Common myeloid progenitor, CD34-positive (primary cell): Measurements from ENCODE around the gene ENTPD1. TPM values are rescaled to one million over a fixed set of nuclear protein-coding genes. Genes with fewer than 3 reads are reported as not detected.
"Not testable (repeated sequence)": the region's sequence is repeated elsewhere in the genome, so short reads cannot be mapped to it uniquely, and the experiment has no call there.

Experiments
- CTCF ChIA-PET: fragments of 350-600 bp; sonication (Branson Sonifier 250); formaldehyde crosslinking; loops from one replicate; lab custom pipeline; 2021; ENCODE audit warnings: antibody characterized with exemption; lab: Charles Lee
- POLR2A ChIA-PET: fragments of 350-600 bp; sonication (Branson Sonifier 250); formaldehyde crosslinking; loops from one replicate; lab custom pipeline; 2021; ENCODE audit warnings: antibody characterized with exemption; lab: Charles Lee
- DNase-seq, 3 donors: peaks; one replicate each; pipeline versions ENCODE4 v3.0.0 to v3.0.0-alpha.2; 2013
- H3K27ac ChIP-seq, 2 experiments: 1 replicate in 1 of 2; 2 replicates in 1 of 2; pipeline ENCODE4 v1.7.0; 2013; ENCODE audit warnings: inconsistent platforms in 2 of 2, low read length in 2 of 2, mild to moderate bottlenecking in 2 of 2, low read depth in 1 of 2, moderate library complexity in 1 of 2; ENCODE audit not compliant: severe bottlenecking in 2 of 2, insufficient read depth in 1 of 2, poor library complexity in 1 of 2
- H3K27me3 ChIP-seq, 5 experiments: replicated peaks in 2 of 5; 1 replicate in 3 of 5; 2 replicates in 2 of 5; pipeline versions ENCODE4 v1.6.1 to v1.7.0; 2013; ENCODE audit warnings: low read length in 4 of 5, mild to moderate bottlenecking in 2 of 5, moderate library complexity in 2 of 5, inconsistent platforms in 1 of 5; ENCODE audit not compliant: insufficient read depth in 5 of 5, control insufficient read depth in 4 of 5
- H3K36me3 ChIP-seq, 4 experiments: 1 replicate in 2 of 4; 2 replicates in 2 of 4; pipeline versions ENCODE4 v1.6.1 to v1.7.0; 2013; ENCODE audit warnings: low read length in 3 of 4, control low read depth in 1 of 4, mild to moderate bottlenecking in 1 of 4; ENCODE audit not compliant: control insufficient read depth in 4 of 4, insufficient read depth in 4 of 4
- H3K4me1 ChIP-seq, 4 experiments: 1 replicate in 3 of 4; 2 replicates in 1 of 4; pipeline versions ENCODE4 v1.6.1 to v1.7.1; 2013; ENCODE audit warnings: low read length in 3 of 4, mild to moderate bottlenecking in 3 of 4, control low read depth in 1 of 4, inconsistent platforms in 1 of 4, moderate library complexity in 1 of 4; ENCODE audit not compliant: control insufficient read depth in 4 of 4, insufficient read depth in 4 of 4; ENCODE audit errors: control extremely low read depth in 1 of 4
- H3K4me3 ChIP-seq, 7 experiments: 1 replicate in 4 of 7; 2 replicates in 3 of 7; pipeline versions ENCODE4 v1.5.1 to v1.7.0; 2013; ENCODE audit warnings: mild to moderate bottlenecking in 7 of 7, low read length in 6 of 7, moderate library complexity in 6 of 7, inconsistent platforms in 2 of 7, low read depth in 2 of 7, control low read depth in 1 of 7; ENCODE audit not compliant: insufficient read depth in 4 of 7, control insufficient read depth in 1 of 7; ENCODE audit errors: extremely low read depth in 1 of 7
- H3K9me3 ChIP-seq, 5 experiments: 1 replicate in 4 of 5; 2 replicates in 1 of 5; pipeline versions ENCODE4 v1.6.1 to v1.7.1; 2013; ENCODE audit warnings: low read length in 4 of 5, mild to moderate bottlenecking in 2 of 5, inconsistent platforms in 1 of 5, low read depth in 1 of 5, moderate library complexity in 1 of 5; ENCODE audit not compliant: control insufficient read depth in 4 of 5, insufficient read depth in 2 of 5; ENCODE audit errors: control extremely low read depth in 1 of 5
- WGBS: methylation state at CpG from one replicate; pipeline ENCODE4 v1.1.5; 2013; ENCODE audit not compliant: insufficient coverage; 5-methylcytosine and 5-hydroxymethylcytosine counted together
- polyA plus RNA-seq: library from polyadenylated mRNA; unstranded; fragments of 120-200 nt; gene quantifications from one replicate; pipeline ENCODE4 v1.2.1, GENCODE V29; 2013

Gene ENTPD1
- 6.1 TPM for polyA plus RNA-seq

GRCh38 chr10:95756041-95756761 lies at the start of gene ENTPD1:
Gene ENTPD1 (plus strand): TSS chr10:95756163. CDS start chr10:95756240, 77 bp downstream.
- DNase-seq: peak in 2 of 3 donors; percentile 19 to 21
- no peaks in the 10 kb centered on the region for H3K36me3 ChIP-seq
- ChIA-PET POLR2A (interaction anchor here (0.6 kb wide), 2 partner anchors 359 to 530 kb away, joined by 4 to 7 read pairs; no protein-coding TSS in a partner anchor), CTCF (no interaction called here)
- peaks cover 0 to 27% (median 4%) of the 10 kb centered on the region in 4 experiments for H3K4me1 ChIP-seq
- no peak within 1 kb of the TSS for H3K27ac ChIP-seq
- H3K27me3 ChIP-seq: peaks cover 0 to 2% (median 0%) of the 10 kb centered on the region in 5 experiments
- peak within 1 kb of the TSS in 4 of 7 experiments; percentile 6 to 66 (median 32) for H3K4me3 ChIP-seq
- WGBS: 22% methylated on average over 6 of the region's 11 CpGs
- no peaks in the 10 kb centered on the region for H3K9me3 ChIP-seq

- H3K4me1 ChIP-seq: no peaks in the 10 kb centered on the region
- H3K27me3 ChIP-seq: no peaks in the 10 kb centered on the region
- no peak overlapping the region for H3K4me3 ChIP-seq
- POLR2A ChIA-PET: no interaction called here
- H3K27ac ChIP-seq: no peak overlapping the region
- H3K36me3 ChIP-seq: no peaks in the 10 kb centered on the region
- CTCF ChIA-PET: interaction anchor here (0.8 to 1.5 kb wide), 2 partner anchors 10 to 12 kb away, joined by 3 to 4 read pairs; no protein-coding TSS in a partner anchor
- peaks cover 0 to 3% (median 0%) of the 10 kb centered on the region in 5 experiments for H3K9me3 ChIP-seq
- WGBS: 50% methylated on average over 6 of the region's 6 CpGs
- DNase-seq: no peak
Measured at GRCh38 chr10:95706573-95706972, 49.4 kb upstream of the ENTPD1 start.

- Histone ChIP-seq H3K27ac (no peak overlapping the region), H3K4me3 (no peak overlapping the region), H3K9me3 (peaks cover 0 to 3% (median 0%) of the 10 kb centered on the region in 5 experiments), H3K27me3 (no peaks in the 10 kb centered on the region), H3K36me3 (no peaks in the 10 kb centered on the region), H3K4me1 (no peaks in the 10 kb centered on the region)
- DNase-seq: no peak
- ChIA-PET CTCF (interaction anchor here (0.8 to 1.5 kb wide), 2 partner anchors 10 to 12 kb away, joined by 3 to 4 read pairs; no protein-coding TSS in a partner anchor), POLR2A (no interaction called here)
- 100% methylated on average over 5 of the region's 7 CpGs for WGBS
Measured at GRCh38 chr10:95706990-95707389, 49.0 kb upstream of the ENTPD1 start.

- Histone ChIP-seq H3K27ac (no peak overlapping the region), H3K4me1 (no peaks in the 10 kb centered on the region), H3K9me3 (peaks cover 0 to under 1% (median 0%) of the 10 kb centered on the region in 5 experiments), H3K36me3 (no peaks in the 10 kb centered on the region), H3K27me3 (no peaks in the 10 kb centered on the region), H3K4me3 (no peak overlapping the region)
- DNase-seq: no peak
- ChIA-PET POLR2A (no interaction called here), CTCF (no interaction called here)
- WGBS: 100% methylated on average over 3 of the region's 4 CpGs
Measured at GRCh38 chr10:95711492-95711891, 44.5 kb upstream of the ENTPD1 start.

- Histone ChIP-seq H3K4me1 (no peaks in the 10 kb centered on the region), H3K4me3 (no peak overlapping the region), H3K36me3 (no peaks in the 10 kb centered on the region), H3K27me3 (no peaks in the 10 kb centered on the region), H3K27ac (no peak overlapping the region), H3K9me3 (no peaks in the 10 kb centered on the region)
- 95% methylated on average over 3 of the region's 3 CpGs for WGBS
- no peak for DNase-seq
- ChIA-PET POLR2A (no interaction called here), CTCF (interaction anchor here (0.9 to 1.1 kb wide), 2 partner anchors 10 to 128 kb away, joined by 3 read pairs; no protein-coding TSS in a partner anchor)
Measured at GRCh38 chr10:95716466-95716865, 39.5 kb upstream of the ENTPD1 start.

- no peak overlapping the region for H3K4me3 ChIP-seq
- no peaks in the 10 kb centered on the region for H3K4me1 ChIP-seq
- POLR2A ChIA-PET: no interaction called here
- H3K27ac ChIP-seq: no peak overlapping the region
- 100% methylated on average over 2 of the region's 2 CpGs for WGBS
- CTCF ChIA-PET: interaction anchor here (0.9 to 1.1 kb wide), 2 partner anchors 10 to 128 kb away, joined by 3 read pairs; no protein-coding TSS in a partner anchor
- no peaks in the 10 kb centered on the region for H3K27me3 ChIP-seq
- no peaks in the 10 kb centered on the region for H3K9me3 ChIP-seq
- H3K36me3 ChIP-seq: no peaks in the 10 kb centered on the region
- no peak for DNase-seq
Measured at GRCh38 chr10:95716866-95717265, 39.1 kb upstream of the ENTPD1 start.

GRCh38 chr10:95720745-95721144 lies 35.2 kb upstream of the ENTPD1 start:
- peak in 1 of 3 donors; percentile 9 for DNase-seq

More at GRCh38 chr10:95720745-95721144, 35.2 kb upstream of the ENTPD1 start:
- H3K4me3 ChIP-seq, H3K36me3 ChIP-seq, H3K27ac ChIP-seq, H3K9me3 ChIP-seq, POLR2A ChIA-PET, H3K27me3 ChIP-seq, CTCF ChIA-PET, H3K4me1 ChIP-seq: not testable (repeated sequence)
- 100% methylated on average over 3 of the region's 7 CpGs for WGBS
